H1 (cell line): ENCODE data around the gene ZGLP1. TPM values are rescaled to one million over a fixed set of nuclear protein-coding genes. Genes with fewer than 3 reads are reported as not detected.

Experiments
- CTCF ChIA-PET: fragments of 300-600 bp; sonication (Branson Sonifier 250); formaldehyde crosslinking; loops from one replicate; lab custom pipeline; 2021; ENCODE audit not compliant: partially characterized antibody; lab: Charles Lee
- POLR2A ChIA-PET: fragments of 300-600 bp; sonication (Branson Sonifier 250); formaldehyde crosslinking; loops from one replicate; lab custom pipeline; 2021; ENCODE audit warnings: inconsistent platforms; ENCODE audit not compliant: partially characterized antibody; lab: Charles Lee
- DNase-seq, 2 experiments: peaks; one replicate each; pipeline versions ENCODE4 v3.0.0 to v3.0.0-alpha.2; 2010 to 2022; ENCODE audit warnings: low spot score in 2 of 2, low read depth in 1 of 2, mixed read lengths in 1 of 2
- FAIRE-seq: peaks from 2 replicates; lab custom pipeline; 2011; peaks lifted over from hg19 to GRCh38; lab: Jason Lieb, UNC
- H2AFZ ChIP-seq: 2 replicates; pipeline ENCODE4 v1.8.1; 2012; ENCODE audit warnings: low read length, inconsistent platforms
- H2AK5ac ChIP-seq: 2 replicates; pipeline ENCODE4 v1.6.1; 2013; ENCODE audit warnings: low read depth, low read length
- H2BK120ac ChIP-seq: replicated peaks from 2 replicates; pipeline ENCODE3; 2013; ENCODE audit warnings: low read depth, low read length, inconsistent platforms
- H2BK12ac ChIP-seq: 2 replicates; pipeline ENCODE4 v1.6.1; 2013; ENCODE audit warnings: low read depth, low read length
- H2BK15ac ChIP-seq: 2 replicates; pipeline ENCODE4 v1.6.1; 2013; ENCODE audit warnings: low read length
- H2BK20ac ChIP-seq: 2 replicates; pipeline ENCODE4 v1.6.1; 2013; ENCODE audit warnings: low read length
- H2BK5ac ChIP-seq: 2 replicates; pipeline ENCODE4 v1.6.1; 2013; ENCODE audit warnings: low read depth, low read length
- H3K14ac ChIP-seq: 2 replicates; pipeline ENCODE4 v1.6.1; 2013; ENCODE audit warnings: inconsistent platforms; ENCODE audit not compliant: insufficient read length
- H3K18ac ChIP-seq: 2 replicates; pipeline ENCODE4 v1.6.1; 2013; ENCODE audit warnings: low read length; ENCODE audit errors: extremely low read depth
- H3K23ac ChIP-seq: 2 replicates; pipeline ENCODE4 v1.6.1; 2013; ENCODE audit warnings: inconsistent platforms; ENCODE audit not compliant: insufficient read length
- H3K23me2 ChIP-seq: 2 replicates; pipeline ENCODE4 v1.6.1; 2013; ENCODE audit warnings: low read depth, low read length
- H3K27ac ChIP-seq: 2 replicates; pipeline ENCODE4 v1.6.1; 2011; ENCODE audit warnings: low read depth, low read length, inconsistent platforms
- H3K27me3 ChIP-seq, 4 experiments: replicated peaks in 1 of 4; 1 replicate in 1 of 4; 2 replicates in 3 of 4; pipeline versions ENCODE4 v1.6.1 to v1.8.1; 2011 to 2013; ENCODE audit warnings: low read length in 3 of 4, mild to moderate bottlenecking in 3 of 4, inconsistent platforms in 2 of 4, mixed read lengths in 2 of 4, moderate library complexity in 1 of 4; ENCODE audit not compliant: control insufficient read depth in 3 of 4, insufficient read depth in 3 of 4; ENCODE audit errors: extremely low read depth in 1 of 4
- H3K36me3 ChIP-seq, 4 experiments: 2 replicates each; pipeline versions ENCODE4 v1.6.1 to v1.8.1; 2011 to 2013; ENCODE audit warnings: mild to moderate bottlenecking in 4 of 4, low read length in 3 of 4, moderate library complexity in 2 of 4, control low read depth in 1 of 4, inconsistent platforms in 1 of 4; ENCODE audit not compliant: insufficient read depth in 4 of 4, control insufficient read depth in 2 of 4
- H3K4ac ChIP-seq: replicated peaks from 2 replicates; pipeline ENCODE3; 2013; ENCODE audit warnings: low read length, low read depth, mixed read lengths, inconsistent platforms; ENCODE audit not compliant: insufficient read length
- H3K4me1 ChIP-seq, 4 experiments: replicated peaks in 1 of 4; 1 replicate in 1 of 4; 2 replicates in 3 of 4; pipeline versions ENCODE4 v1.6.1 to v1.8.1; 2011 to 2013; ENCODE audit warnings: low read length in 3 of 4, inconsistent platforms in 2 of 4, mixed read lengths in 1 of 4; ENCODE audit not compliant: insufficient read depth in 4 of 4, control insufficient read depth in 3 of 4
- H3K4me2 ChIP-seq, 2 experiments: 2 replicates each; pipeline versions ENCODE4 v1.6.1 to v1.8.1; 2011 to 2013; ENCODE audit warnings: low read depth in 2 of 2, low read length in 2 of 2, control low read depth in 1 of 2, inconsistent platforms in 1 of 2, mild to moderate bottlenecking in 1 of 2; ENCODE audit not compliant: insufficient read depth in 1 of 2
- H3K4me3 ChIP-seq, 4 experiments: fragments of 200-600, 300-600 bp in 1 of 4; sonication (generic), shearing (Covaris generic), sonication (Bioruptor Twin) in 1 of 4; 2 replicates each; pipeline versions ENCODE4 v1.5.1 to v1.8.1; 2011 to 2016; ENCODE audit warnings: low read length in 4 of 4, low read depth in 3 of 4, control low read depth in 2 of 4, inconsistent platforms in 2 of 4, mild to moderate bottlenecking in 2 of 4, mixed read lengths in 1 of 4, moderate library complexity in 1 of 4; ENCODE audit not compliant: insufficient read depth in 2 of 4; ENCODE audit errors: extremely low read depth in 1 of 4
- H3K56ac ChIP-seq: replicated peaks from 2 replicates; pipeline ENCODE3; 2013; ENCODE audit warnings: low read depth, mild to moderate bottlenecking, mixed read lengths, low read length, inconsistent platforms; ENCODE audit not compliant: insufficient read length
- H3K79me1 ChIP-seq: 2 replicates; pipeline ENCODE4 v1.6.1; 2013; ENCODE audit warnings: low read depth, low read length, control low read depth
- H3K79me2 ChIP-seq, 2 experiments: 2 replicates each; pipeline versions ENCODE4 v1.6.1 to v1.8.1; 2012 to 2013; ENCODE audit warnings: low read length in 2 of 2, mild to moderate bottlenecking in 2 of 2, inconsistent platforms in 1 of 2; ENCODE audit not compliant: insufficient read depth in 2 of 2, control insufficient read depth in 1 of 2
- H3K9ac ChIP-seq, 4 experiments: replicated peaks in 1 of 4; 1 replicate in 1 of 4; 2 replicates in 3 of 4; pipeline versions ENCODE4 v1.6.1 to v1.8.1; 2011 to 2013; ENCODE audit warnings: low read depth in 3 of 4, low read length in 3 of 4, control low read depth in 2 of 4, mild to moderate bottlenecking in 2 of 4, moderate library complexity in 2 of 4, inconsistent platforms in 1 of 4; ENCODE audit errors: extremely low read depth in 1 of 4
- H3K9me3 ChIP-seq, 2 experiments: 2 replicates each; pipeline versions ENCODE4 v1.6.1 to v1.8.1; 2012 to 2013; ENCODE audit warnings: mild to moderate bottlenecking in 2 of 2, moderate library complexity in 2 of 2, control low read depth in 1 of 2, inconsistent platforms in 1 of 2, low read depth in 1 of 2, low read length in 1 of 2, mixed read lengths in 1 of 2; ENCODE audit not compliant: insufficient read depth in 2 of 2
- H4K20me1 ChIP-seq, 2 experiments: replicated peaks in 1 of 2; 2 replicates each; pipeline versions ENCODE3 to v1.8.1; 2011 to 2013; ENCODE audit warnings: inconsistent platforms in 2 of 2, low read length in 2 of 2, mild to moderate bottlenecking in 1 of 2; ENCODE audit not compliant: insufficient read depth in 2 of 2, control insufficient read depth in 1 of 2
- H4K5ac ChIP-seq: 2 replicates; pipeline ENCODE4 v1.6.1; 2013; ENCODE audit warnings: low read length, low read depth, mixed read lengths, inconsistent platforms; ENCODE audit not compliant: insufficient read length
- H4K8ac ChIP-seq: 2 replicates; pipeline ENCODE4 v1.8.0; 2013; ENCODE audit warnings: mild to moderate bottlenecking, moderate library complexity, low read length, inconsistent platforms; ENCODE audit not compliant: insufficient read depth; ENCODE audit errors: extremely low read depth
- H4K91ac ChIP-seq: replicated peaks from 2 replicates; pipeline ENCODE3; 2013; ENCODE audit warnings: low read length, mixed read lengths, inconsistent platforms; ENCODE audit not compliant: insufficient read length
- BRCA1 ChIP-seq: IDR thresholded peaks from 2 replicates; pipeline ENCODE4 v1.6.1; 2012; ENCODE audit warnings: low read depth, low read length, improper control_type of control experiment
- EZH2 ChIP-seq: fragments of 200-600 bp; sonication (generic); IDR thresholded peaks from 2 replicates; pipeline ENCODE4 v1.7.1; 2012; ENCODE audit warnings: low read depth, mild to moderate bottlenecking, moderate library complexity, low read length, inconsistent platforms; ENCODE audit not compliant: severe bottlenecking
- GTF2F1 ChIP-seq: IDR thresholded peaks from 2 replicates; pipeline ENCODE4 v1.6.1; 2012; ENCODE audit warnings: low read depth, low read length, improper control_type of control experiment, borderline replicate concordance
- JUND ChIP-seq: IDR thresholded peaks from 2 replicates; pipeline ENCODE4 v1.6.1; 2011; ENCODE audit warnings: mild to moderate bottlenecking, improper control_type of control experiment, low read length
- POU5F1 ChIP-seq: IDR thresholded peaks from 2 replicates; pipeline ENCODE4 v1.6.1; 2011; ENCODE audit warnings: low read depth, mild to moderate bottlenecking, low read length, moderate library complexity
- RAD21 ChIP-seq, 2 experiments: IDR thresholded peaks in 1 of 2; conservative IDR thresholded peaks in 1 of 2; 2 replicates each; pipeline ENCODE4 v1.6.1; 2011; ENCODE audit warnings: low read depth in 2 of 2, low read length in 2 of 2, improper control_type of control experiment in 1 of 2, inconsistent platforms in 1 of 2, mild to moderate bottlenecking in 1 of 2, moderate library complexity in 1 of 2
- RFX5 ChIP-seq: IDR thresholded peaks from 2 replicates; pipeline ENCODE4 v1.6.1; 2011; ENCODE audit warnings: low read depth, low read length, improper control_type of control experiment, borderline replicate concordance
- SP1 ChIP-seq: IDR thresholded peaks from 2 replicates; pipeline ENCODE4 v1.6.1; 2011; ENCODE audit warnings: low read depth, low read length
- SRF ChIP-seq: IDR thresholded peaks from 2 replicates; pipeline ENCODE4 v1.6.1; 2011; ENCODE audit warnings: mild to moderate bottlenecking, low read depth, low read length, moderate library complexity
- TAF7 ChIP-seq: optimal IDR thresholded peaks from 2 replicates; pipeline ENCODE3; 2011; ENCODE audit warnings: low read depth, mild to moderate bottlenecking, inconsistent platforms, low read length, moderate library complexity, borderline replicate concordance
- YY1 ChIP-seq: IDR thresholded peaks from 2 replicates; pipeline ENCODE4 v1.6.1; 2011; ENCODE audit warnings: low read depth, mild to moderate bottlenecking, low read length
- WGBS, 2 experiments: shearing (Covaris generic) in 1 of 2; methylation state at CpG; one replicate each; pipeline versions ENCODE4 v1.1.6 to v1.1.7; 2013 to 2015; ENCODE audit warnings: low lambda C conversion rate in 2 of 2, mixed read lengths in 2 of 2, inconsistent platforms in 1 of 2, low coverage in 1 of 2, missing lambda C conversion rate in 1 of 2; ENCODE audit not compliant: insufficient replicate concordance in 2 of 2, insufficient coverage in 1 of 2, insufficient read length in 1 of 2; ENCODE audit errors: extremely low coverage in 1 of 2, missing lambda C conversion rate in 1 of 2; 5-methylcytosine and 5-hydroxymethylcytosine counted together
- polyA plus RNA-seq, 7 experiments: library from polyadenylated mRNA; depleted of rRNA in 3 of 7; stranded (reverse) in 5 of 7; unstranded in 2 of 7; fragments of >200 nt in 5 of 7; fragments of 200-250 nt in 2 of 7; gene quantifications; 1 replicate in 5 of 7; 2 replicates in 1 of 7; 4 replicates in 1 of 7; pipeline versions ENCODE4 v1.2.1 to v1.2.3, GENCODE V29; 2011 to 2013; ENCODE audit warnings: missing spikeins in 2 of 7, mixed read lengths in 2 of 7
- total RNA-seq: library from RNA; stranded (reverse); fragmentation: NEBNext Ultra II Directional; extraction: Animal tissue kit (Norgen Biotek cat#: 25700); gene quantifications from 2 replicates; pipeline ENCODE4 v1.2.1, GENCODE V29; 2021
- TF ChIP-seq, protein P1 (sequence below): IDR thresholded peaks from 2 replicates; pipeline ENCODE4 v1.6.1; 2012; ENCODE audit warnings: inconsistent platforms
- TF ChIP-seq, protein P2 (sequence below): IDR thresholded peaks from 2 replicates; pipeline ENCODE4 v1.6.1; 2011; ENCODE audit warnings: low read length, improper control_type of control experiment

ZGLP1 gene
- total and polyA plus RNA-seq, 2 of the 8 experiments (the other 6 are each of a cell fraction or from before 2014, with no cell fraction given), result 4.2 to 5.1 TPM

DNA sequence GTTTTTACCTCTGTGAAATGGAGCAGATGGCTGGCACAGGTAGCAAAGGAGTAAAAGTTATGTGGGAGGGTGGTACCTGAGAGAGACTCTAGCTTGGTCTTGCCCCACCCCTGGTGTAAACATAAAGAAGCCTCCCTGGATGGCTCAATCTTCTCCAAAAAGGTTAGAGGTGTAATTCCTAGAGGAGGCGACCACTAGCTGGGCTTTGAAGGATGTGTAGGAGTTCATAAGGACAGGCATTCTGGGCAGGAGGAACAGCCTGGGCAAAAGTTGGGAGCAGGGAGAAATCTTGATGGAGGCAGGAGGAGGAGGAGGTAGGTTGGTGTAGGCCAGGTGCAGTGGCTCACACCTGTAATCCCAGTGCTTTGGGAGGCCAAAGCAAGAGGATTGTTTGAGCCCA, 30.7 kb downstream of the ZGLP1 start:
- Histone ChIP-seq H3K27ac (no peak overlapping the region), H3K56ac (no peak overlapping the region), H2BK5ac (no peak overlapping the region)
- TF ChIP-seq GTF2F1 (no peak), EZH2 (no peak), SP1 (no peak), TAF7 (no peak), SRF (no peak), JUND (no peak), RFX5 (no peak), RAD21 (IDR thresholded peaks at IDR 0.05 in 1 of 2, conservative IDR thresholded peaks at IDR 0.05 in 1 of 2; ENCODE audit: low read depth in 2 of 2, low read length in 2 of 2) (no peak), BRCA1 (no peak), YY1 (no peak), POU5F1 (no peak)
- TF ChIP-seq, protein P1, sequence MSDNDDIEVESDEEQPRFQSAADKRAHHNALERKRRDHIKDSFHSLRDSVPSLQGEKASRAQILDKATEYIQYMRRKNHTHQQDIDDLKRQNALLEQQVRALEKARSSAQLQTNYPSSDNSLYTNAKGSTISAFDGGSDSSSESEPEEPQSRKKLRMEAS, result no peak
- TF ChIP-seq, protein P2, sequence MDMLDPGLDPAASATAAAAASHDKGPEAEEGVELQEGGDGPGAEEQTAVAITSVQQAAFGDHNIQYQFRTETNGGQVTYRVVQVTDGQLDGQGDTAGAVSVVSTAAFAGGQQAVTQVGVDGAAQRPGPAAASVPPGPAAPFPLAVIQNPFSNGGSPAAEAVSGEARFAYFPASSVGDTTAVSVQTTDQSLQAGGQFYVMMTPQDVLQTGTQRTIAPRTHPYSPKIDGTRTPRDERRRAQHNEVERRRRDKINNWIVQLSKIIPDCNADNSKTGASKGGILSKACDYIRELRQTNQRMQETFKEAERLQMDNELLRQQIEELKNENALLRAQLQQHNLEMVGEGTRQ, result no peak

More for the DNA sequence above, 30.7 kb downstream of the ZGLP1 start:
- Histone ChIP-seq H2AK5ac (no peak overlapping the region), H2BK12ac (no peak overlapping the region), H3K23me2 (no peaks in the 10 kb centered on the region), H2BK120ac (no peak overlapping the region), H3K9ac (no peak overlapping the region), H4K20me1 (no peaks in the 10 kb centered on the region), H2AFZ (no peak overlapping the region), H3K9me3 (no peaks in the 10 kb centered on the region), H3K27me3 (no peaks in the 10 kb centered on the region), H3K14ac (no peak overlapping the region), H4K91ac (no peak overlapping the region), H3K36me3 (no peaks in the 10 kb centered on the region), H3K4me1 (peaks cover 0 to 5% (median 2%) of the 10 kb centered on the region in 4 experiments; a peak in 1 of 7 replicates), H3K79me1 (no peaks in the 10 kb centered on the region; the same call in 1 of the 2 replicates), H3K4me3 (no peak overlapping the region), H2BK20ac (no peak overlapping the region), H3K4ac (no peak overlapping the region), H3K18ac (no peak overlapping the region), H2BK15ac (no peak overlapping the region), H4K8ac (no peak overlapping the region), H3K23ac (no peak overlapping the region), H4K5ac (no peak overlapping the region), H3K4me2 (no peak overlapping the region), H3K79me2 (no peaks in the 10 kb centered on the region)
- ChIA-PET POLR2A (interaction anchor here (1.2 to 2.0 kb wide), 3 partner anchors 8 to 14 kb away, joined by 3 to 6 read pairs (median 4); partner anchors contain the start of genes ICAM1 and ICAM5), CTCF (interaction anchor here (0.9 to 11.6 kb wide), 7 partner anchors 9 to 112 kb away, joined by 3 to 94 read pairs (median 3); partner anchors contain the start of gene ICAM1)
- 88% methylated on average over 1 of the region's 1 CpG; no CpG with 5 or more reads in 1 of the 2 experiments for WGBS, 2 experiments
- DNase-seq (no peak), FAIRE-seq (no peak)
